Ishikawa (cell line): ENCODE results near the gene B3GLCT.

ENCODE experiments used
- CEBPB ChIP-seq: IDR thresholded peaks from 2 replicates; pipeline ENCODE4 v1.6.1; 2012
- CREB1 ChIP-seq: IDR thresholded peaks from 2 replicates; pipeline ENCODE4 v1.6.1; 2012; ENCODE audit warnings: low read depth
- EGR1 ChIP-seq: IDR thresholded peaks from 2 replicates; pipeline ENCODE4 v1.6.1; 2012
- EP300 ChIP-seq: IDR thresholded peaks from 2 replicates; pipeline ENCODE4 v1.6.1; 2012; ENCODE audit warnings: borderline replicate concordance
- FOXM1 ChIP-seq: IDR thresholded peaks from 2 replicates; pipeline ENCODE4 v1.6.1; 2012; ENCODE audit warnings: low read depth, borderline replicate concordance
- NFIC ChIP-seq: IDR thresholded peaks from 2 replicates; pipeline ENCODE4 v1.6.1; 2012
- RAD21 ChIP-seq: IDR thresholded peaks from 2 replicates; pipeline ENCODE4 v1.6.1; 2012; ENCODE audit warnings: low read depth
- TAF1 ChIP-seq: IDR thresholded peaks from 2 replicates; pipeline ENCODE4 v1.6.1; 2012; ENCODE audit warnings: low read depth, mild to moderate bottlenecking
- TEAD4 ChIP-seq: IDR thresholded peaks from 2 replicates; pipeline ENCODE4 v1.6.1; 2012
- YY1 ChIP-seq: IDR thresholded peaks from 2 replicates; pipeline ENCODE4 v1.6.1; 2012; ENCODE audit warnings: low read depth
- TF ChIP-seq, protein P1 (sequence below): IDR thresholded peaks from 2 replicates; pipeline ENCODE4 v1.6.1; 2012
- TF ChIP-seq, protein P2 (sequence below): IDR thresholded peaks from 2 replicates; pipeline ENCODE4 v1.6.1; 2012; ENCODE audit warnings: low read depth, mild to moderate bottlenecking
- TF ChIP-seq, protein P3 (sequence below): IDR thresholded peaks from 2 replicates; pipeline ENCODE4 v1.6.1; 2012

DNA sequence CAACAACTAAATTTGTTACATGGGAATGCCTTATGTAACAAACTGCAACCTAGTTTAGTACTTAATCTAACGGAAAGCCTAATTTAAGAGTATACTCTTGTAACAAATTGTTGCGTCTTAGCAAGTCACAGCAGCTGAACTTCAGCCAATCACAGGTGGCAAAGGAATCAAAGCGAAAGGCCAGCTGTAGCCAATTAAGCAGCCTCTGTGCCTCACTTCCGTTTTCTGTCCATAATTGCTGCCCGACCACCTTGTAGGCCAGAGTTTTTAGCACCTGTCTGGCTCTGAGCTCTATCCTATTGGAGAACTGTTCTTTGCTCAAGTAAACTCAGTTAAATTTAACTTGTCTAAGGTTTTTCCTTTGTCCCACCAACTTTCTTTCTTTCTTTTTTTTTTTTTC, 20.0 kb upstream of the B3GLCT start:
- no peak for TF ChIP-seq YY1
- no peak for TF ChIP-seq CEBPB
- no peak for TF ChIP-seq TAF1
- TF ChIP-seq TEAD4 = no peak
- TF ChIP-seq RAD21 = no peak
- no peak for TF ChIP-seq FOXM1
- TF ChIP-seq, protein P1, sequence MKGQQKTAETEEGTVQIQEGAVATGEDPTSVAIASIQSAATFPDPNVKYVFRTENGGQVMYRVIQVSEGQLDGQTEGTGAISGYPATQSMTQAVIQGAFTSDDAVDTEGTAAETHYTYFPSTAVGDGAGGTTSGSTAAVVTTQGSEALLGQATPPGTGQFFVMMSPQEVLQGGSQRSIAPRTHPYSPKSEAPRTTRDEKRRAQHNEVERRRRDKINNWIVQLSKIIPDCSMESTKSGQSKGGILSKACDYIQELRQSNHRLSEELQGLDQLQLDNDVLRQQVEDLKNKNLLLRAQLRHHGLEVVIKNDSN = no peak
- TF ChIP-seq CREB1 = no peak
- no peak for TF ChIP-seq EP300
- TF ChIP-seq, protein P2, sequence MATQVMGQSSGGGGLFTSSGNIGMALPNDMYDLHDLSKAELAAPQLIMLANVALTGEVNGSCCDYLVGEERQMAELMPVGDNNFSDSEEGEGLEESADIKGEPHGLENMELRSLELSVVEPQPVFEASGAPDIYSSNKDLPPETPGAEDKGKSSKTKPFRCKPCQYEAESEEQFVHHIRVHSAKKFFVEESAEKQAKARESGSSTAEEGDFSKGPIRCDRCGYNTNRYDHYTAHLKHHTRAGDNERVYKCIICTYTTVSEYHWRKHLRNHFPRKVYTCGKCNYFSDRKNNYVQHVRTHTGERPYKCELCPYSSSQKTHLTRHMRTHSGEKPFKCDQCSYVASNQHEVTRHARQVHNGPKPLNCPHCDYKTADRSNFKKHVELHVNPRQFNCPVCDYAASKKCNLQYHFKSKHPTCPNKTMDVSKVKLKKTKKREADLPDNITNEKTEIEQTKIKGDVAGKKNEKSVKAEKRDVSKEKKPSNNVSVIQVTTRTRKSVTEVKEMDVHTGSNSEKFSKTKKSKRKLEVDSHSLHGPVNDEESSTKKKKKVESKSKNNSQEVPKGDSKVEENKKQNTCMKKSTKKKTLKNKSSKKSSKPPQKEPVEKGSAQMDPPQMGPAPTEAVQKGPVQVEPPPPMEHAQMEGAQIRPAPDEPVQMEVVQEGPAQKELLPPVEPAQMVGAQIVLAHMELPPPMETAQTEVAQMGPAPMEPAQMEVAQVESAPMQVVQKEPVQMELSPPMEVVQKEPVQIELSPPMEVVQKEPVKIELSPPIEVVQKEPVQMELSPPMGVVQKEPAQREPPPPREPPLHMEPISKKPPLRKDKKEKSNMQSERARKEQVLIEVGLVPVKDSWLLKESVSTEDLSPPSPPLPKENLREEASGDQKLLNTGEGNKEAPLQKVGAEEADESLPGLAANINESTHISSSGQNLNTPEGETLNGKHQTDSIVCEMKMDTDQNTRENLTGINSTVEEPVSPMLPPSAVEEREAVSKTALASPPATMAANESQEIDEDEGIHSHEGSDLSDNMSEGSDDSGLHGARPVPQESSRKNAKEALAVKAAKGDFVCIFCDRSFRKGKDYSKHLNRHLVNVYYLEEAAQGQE = no peak
- TF ChIP-seq, protein P3, sequence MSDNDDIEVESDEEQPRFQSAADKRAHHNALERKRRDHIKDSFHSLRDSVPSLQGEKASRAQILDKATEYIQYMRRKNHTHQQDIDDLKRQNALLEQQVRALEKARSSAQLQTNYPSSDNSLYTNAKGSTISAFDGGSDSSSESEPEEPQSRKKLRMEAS = no peak
- TF ChIP-seq EGR1 = no peak
- TF ChIP-seq NFIC = no peak
